GM19193 (cell line): ENCODE data around the gene GLB1L3.

ENCODE experiments used
- POLR2A ChIP-seq: IDR thresholded peaks from 4 replicates; pipeline ENCODE4 v1.6.1; 2011; ENCODE audit not compliant: insufficient read depth, insufficient read length; ENCODE audit errors: extremely low read depth

Gene GLB1L3

GRCh38 chr11:134261626-134262488 is 14.3 kb upstream of the GLB1L3 start:
- TF ChIP-seq POLR2A = no peak

GRCh38 chr11:134264966-134265764 is 11.0 kb upstream of the GLB1L3 start:
- no peak for TF ChIP-seq POLR2A

- TF ChIP-seq POLR2A = no peak
Observed at GRCh38 chr11:134266440-134266839, 9.7 kb upstream of the GLB1L3 start.

- no peak for TF ChIP-seq POLR2A
Observed at GRCh38 chr11:134266841-134267251, 9.3 kb upstream of the GLB1L3 start.

- no peak for TF ChIP-seq POLR2A
Observed at GRCh38 chr11:134267461-134267860, 8.7 kb upstream of the GLB1L3 start.

GRCh38 chr11:134267966-134268365 is 8.2 kb upstream of the GLB1L3 start:
- no peak for TF ChIP-seq POLR2A

- TF ChIP-seq POLR2A = no peak
Observed at GRCh38 chr11:134270250-134270714, 5.9 kb upstream of the GLB1L3 start.

GRCh38 chr11:134271978-134272377 is 4.2 kb upstream of the GLB1L3 start:
- no peak for TF ChIP-seq POLR2A

- TF ChIP-seq POLR2A = no peak
Observed at GRCh38 chr11:134272381-134273316, 3.5 kb upstream of the GLB1L3 start.

- TF ChIP-seq POLR2A = no peak
Observed at GRCh38 chr11:134273317-134273712, 2.9 kb upstream of the GLB1L3 start.

- TF ChIP-seq POLR2A = no peak
Observed at GRCh38 chr11:134275188-134275533, 1.0 kb upstream of the GLB1L3 start.

GRCh38 chr11:134276396-134277182 is 410 bp downstream of the GLB1L3 start:
- TF ChIP-seq POLR2A = no peak

- TF ChIP-seq POLR2A = no peak
Observed at GRCh38 chr11:134277183-134278001, 1.2 kb downstream of the GLB1L3 start.

- no peak for TF ChIP-seq POLR2A
Observed at GRCh38 chr11:134278356-134278755, 2.2 kb downstream of the GLB1L3 start.
